LNCaP clone FGC (cell line): ENCODE data around the gene NME8.

Experiments
- DNase-seq: peaks from one replicate; pipeline ENCODE4 v3.0.0-alpha.2; 2011; ENCODE audit warnings: low read depth
- H3K4me3 ChIP-seq: 2 replicates; pipeline ENCODE4 v1.5.1; 2011; ENCODE audit warnings: mild to moderate bottlenecking, low read depth, low read length, control low read depth
- TF ChIP-seq, protein P1 (sequence below): IDR thresholded peaks from 2 replicates; pipeline ENCODE4 v1.5.1; 2012; ENCODE audit warnings: mild to moderate bottlenecking; ENCODE audit not compliant: control insufficient read depth, insufficient read depth; ENCODE audit errors: extremely low read depth

The NME8 gene

DNA sequence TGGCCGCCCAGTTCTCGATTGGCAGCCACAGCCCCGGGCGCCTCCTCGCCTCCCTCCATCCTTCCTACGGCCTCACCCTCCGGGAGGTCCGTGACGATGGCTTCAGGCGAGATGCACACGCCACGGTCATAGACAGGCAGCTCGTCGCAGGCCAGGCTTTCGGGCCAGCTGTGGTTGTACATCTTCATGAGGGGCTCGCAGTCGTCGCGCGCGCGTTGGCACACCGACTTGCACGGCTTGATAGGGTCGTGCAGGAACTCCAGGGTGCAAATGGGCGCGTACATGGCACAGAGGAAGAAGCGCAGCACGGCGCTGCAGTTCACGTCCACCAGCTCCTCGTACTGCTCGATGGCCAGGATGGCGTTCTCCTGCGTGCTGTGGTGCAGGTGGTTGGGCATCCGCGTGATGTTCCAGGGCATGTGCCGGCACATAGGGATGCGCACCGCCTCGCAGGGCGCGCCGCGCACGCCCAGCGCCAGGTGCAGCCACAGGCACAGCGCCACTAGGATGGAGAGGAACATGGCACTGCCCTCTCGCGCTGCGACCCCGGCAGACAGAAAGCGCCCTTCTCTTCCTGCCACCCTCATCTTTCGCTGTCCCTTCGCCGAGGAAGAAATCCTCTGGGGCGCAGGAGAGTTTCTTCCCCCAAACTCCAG lies 67.7 kb downstream of the NME8 start:
- TF ChIP-seq, protein P1, sequence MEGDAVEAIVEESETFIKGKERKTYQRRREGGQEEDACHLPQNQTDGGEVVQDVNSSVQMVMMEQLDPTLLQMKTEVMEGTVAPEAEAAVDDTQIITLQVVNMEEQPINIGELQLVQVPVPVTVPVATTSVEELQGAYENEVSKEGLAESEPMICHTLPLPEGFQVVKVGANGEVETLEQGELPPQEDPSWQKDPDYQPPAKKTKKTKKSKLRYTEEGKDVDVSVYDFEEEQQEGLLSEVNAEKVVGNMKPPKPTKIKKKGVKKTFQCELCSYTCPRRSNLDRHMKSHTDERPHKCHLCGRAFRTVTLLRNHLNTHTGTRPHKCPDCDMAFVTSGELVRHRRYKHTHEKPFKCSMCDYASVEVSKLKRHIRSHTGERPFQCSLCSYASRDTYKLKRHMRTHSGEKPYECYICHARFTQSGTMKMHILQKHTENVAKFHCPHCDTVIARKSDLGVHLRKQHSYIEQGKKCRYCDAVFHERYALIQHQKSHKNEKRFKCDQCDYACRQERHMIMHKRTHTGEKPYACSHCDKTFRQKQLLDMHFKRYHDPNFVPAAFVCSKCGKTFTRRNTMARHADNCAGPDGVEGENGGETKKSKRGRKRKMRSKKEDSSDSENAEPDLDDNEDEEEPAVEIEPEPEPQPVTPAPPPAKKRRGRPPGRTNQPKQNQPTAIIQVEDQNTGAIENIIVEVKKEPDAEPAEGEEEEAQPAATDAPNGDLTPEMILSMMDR = peak; percentile 11; the same call in 1 of the 2 replicates
- no peak for DNase-seq

DNA sequence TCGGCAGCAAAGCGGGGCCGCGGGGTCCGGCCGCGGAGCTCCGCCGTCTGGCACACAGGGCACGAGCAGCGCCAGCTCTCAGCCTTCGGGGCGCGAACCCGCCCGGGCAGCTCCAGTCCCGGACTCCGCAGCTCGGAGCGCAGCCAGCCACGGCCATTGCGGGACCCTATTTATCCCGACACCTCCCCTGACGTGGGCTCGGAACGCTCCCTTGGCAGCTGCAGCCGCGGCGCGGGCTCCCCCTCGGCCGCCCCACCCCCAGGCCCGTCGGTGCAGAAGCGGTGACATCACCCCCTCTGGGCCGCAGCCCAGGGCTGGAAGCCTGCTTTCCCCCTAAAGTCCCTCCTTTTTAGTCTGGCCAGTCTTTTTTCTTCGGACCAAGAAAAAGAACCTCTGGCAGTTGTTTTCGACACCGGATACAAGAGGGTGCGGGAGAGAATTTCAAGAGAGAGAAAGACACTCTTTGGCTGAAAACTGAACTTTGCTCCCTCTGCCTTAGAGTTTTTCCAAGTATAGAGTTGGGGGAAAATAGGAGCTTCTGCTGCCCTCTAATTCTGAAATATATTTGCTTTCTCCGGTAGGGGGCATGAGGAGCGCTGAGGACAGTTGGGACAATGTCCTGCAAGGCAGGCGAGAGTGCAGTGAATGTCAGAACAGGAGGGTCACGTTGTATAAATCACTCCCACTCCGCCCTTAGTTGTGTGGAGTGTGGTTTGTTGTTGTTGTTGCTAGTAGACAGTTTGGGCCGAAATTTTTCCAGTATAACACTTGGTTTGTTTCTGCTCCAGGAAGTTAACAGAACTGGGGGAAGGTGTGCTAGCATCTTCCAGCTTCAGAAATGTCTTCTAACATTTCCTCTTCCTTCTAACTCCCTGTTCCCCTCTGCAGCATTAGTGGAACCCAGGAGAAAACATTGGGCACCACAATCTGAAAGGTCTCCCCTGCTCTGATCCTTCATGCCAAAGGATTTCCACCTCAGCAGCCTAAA lies 68.6 kb downstream of the NME8 start, which contains the start of gene SFRP4:
Gene SFRP4 (minus strand): TSS at position 145 of the 988 bp plus-strand sequence. CDS start 280 bp downstream, outside the sequence.
- TF ChIP-seq, protein P1 = peak; percentile 86
- peak within 1 kb of the TSS; percentile 39 for H3K4me3 ChIP-seq
- no peak for DNase-seq

More for the DNA sequence above, 67.7 kb downstream of the NME8 start:
- H3K4me3 ChIP-seq = peak overlapping the region; percentile 39

DNA sequence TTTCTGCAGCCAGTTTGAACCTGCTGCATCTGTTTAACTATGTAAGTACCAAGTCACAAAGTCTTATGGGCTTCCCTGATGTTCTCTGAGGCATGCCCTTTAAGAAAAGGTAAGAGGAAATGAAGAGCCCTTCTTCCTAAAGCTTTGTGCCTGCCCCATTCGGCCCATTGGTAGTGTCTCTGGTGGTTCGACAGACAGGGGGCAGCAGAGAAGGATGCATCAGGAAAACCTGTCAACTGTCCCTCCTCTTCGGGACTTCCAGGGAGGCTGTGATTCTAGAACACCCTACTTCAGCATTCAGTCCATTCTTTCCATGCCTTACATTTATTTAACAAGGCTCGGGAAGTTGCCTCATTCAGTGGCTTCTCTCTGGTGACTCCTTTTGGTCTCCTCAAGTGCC lies 70.1 kb downstream of the NME8 start:
- DNase-seq = no peak
- H3K4me3 ChIP-seq = no peak overlapping the region
- TF ChIP-seq, protein P1 = no peak

DNA sequence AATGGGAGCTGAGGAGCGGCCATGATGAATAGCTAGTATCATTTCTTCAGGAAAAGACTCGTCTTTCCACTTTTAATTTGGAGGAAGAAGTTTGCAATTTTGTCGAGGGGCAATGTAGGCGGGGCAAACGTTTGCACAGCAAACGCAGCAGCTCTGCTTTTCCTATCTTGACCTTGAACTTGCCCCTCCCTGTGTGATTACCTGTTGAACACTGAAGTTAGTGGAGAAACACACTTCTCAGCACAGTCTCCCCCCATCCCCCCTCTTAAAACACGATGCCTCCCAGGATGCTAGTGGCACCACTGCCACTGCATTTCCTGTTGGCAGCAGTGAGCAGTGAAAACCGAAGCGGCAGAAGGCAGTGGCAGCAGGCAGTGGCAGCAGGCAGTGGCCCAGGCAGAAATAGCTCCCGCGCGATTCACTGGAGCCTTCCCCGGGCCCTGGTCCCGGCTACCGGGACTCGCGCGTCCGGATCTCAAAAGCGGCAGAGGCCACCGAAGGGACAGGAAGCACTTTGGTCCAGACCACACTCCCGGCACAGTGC lies 72.0 kb downstream of the NME8 start, which contains the start of gene EPDR1:
Gene EPDR1 (plus strand): TSS at position 336 of the 544 bp plus-strand sequence. CDS start 300 bp downstream, outside the sequence.
- no peak for DNase-seq
- TF ChIP-seq, protein P1 = peak; percentile 42; the same call in 1 of the 2 replicates
- H3K4me3 ChIP-seq = peak within 1 kb of the TSS; percentile 50

DNA sequence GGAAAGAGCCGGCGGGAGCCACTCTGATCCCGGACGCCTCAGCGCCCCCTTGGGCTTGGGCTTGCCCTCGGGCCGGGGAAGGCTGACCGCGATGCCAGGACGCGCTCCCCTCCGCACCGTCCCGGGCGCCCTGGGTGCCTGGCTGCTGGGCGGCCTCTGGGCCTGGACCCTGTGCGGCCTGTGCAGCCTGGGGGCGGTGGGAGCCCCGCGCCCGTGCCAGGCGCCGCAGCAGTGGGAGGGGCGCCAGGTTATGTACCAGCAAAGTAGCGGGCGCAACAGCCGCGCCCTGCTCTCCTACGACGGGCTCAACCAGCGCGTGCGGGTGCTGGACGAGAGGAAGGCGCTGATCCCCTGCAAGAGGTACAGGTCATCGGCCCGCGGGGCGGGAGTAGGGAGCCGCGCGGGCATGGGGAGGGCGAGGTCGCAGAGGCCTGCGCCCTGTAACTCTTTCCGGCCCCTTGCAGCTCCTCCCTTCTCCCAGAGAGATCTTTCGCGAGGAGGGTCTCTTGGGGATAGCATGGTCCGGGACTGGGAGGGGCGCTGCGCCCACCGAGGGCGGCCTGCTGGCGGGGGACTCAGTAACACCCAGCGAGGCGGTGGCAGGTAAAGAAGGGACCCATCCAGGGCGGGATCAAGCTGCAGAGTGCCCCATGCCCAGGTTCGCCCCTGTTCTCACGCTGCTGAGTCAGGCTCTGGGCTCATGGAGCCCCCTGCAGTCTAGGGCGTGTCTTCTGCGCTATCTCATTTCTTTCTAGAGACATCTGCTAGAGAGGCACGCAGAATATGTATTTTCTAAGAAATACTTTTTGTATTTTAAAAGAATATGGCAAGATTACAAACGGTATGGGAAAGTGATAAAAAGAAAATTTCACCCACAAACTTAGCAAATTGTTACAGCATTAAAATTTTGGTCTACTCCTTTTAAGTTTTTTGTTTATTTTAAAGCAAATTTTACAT lies 72.7 kb downstream of the NME8 start:
- TF ChIP-seq, protein P1 = no peak
- DNase-seq = no peak
- H3K4me3 ChIP-seq = peak overlapping the region; percentile 50

DNA sequence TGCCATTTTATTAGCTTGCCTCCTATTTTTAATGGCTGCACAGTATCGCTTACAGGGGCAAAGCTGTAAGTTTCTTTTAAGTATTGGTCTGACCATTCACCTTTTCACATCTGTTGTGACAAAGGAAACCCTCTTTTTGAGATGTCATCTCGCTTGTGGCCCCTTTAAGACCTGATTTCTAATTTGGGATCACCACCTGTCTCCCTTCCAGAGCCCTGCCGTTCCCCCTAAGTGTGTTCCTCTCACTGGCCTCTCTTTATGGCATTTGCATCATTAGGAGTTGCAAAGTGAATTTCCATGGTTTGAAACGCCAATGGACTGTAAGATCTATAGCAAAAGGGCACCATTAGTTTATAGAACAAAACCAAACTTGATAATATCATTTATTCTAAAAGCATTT lies 73.5 kb downstream of the NME8 start:
- H3K4me3 ChIP-seq = no peak overlapping the region

More for the DNA sequence above, 73.5 kb downstream of the NME8 start:
- TF ChIP-seq, protein P1 = no peak
- DNase-seq = no peak
